Amniotic stem cell (primary cell): ENCODE measurements around the gene OR2T3.
"Not testable (repeated sequence)": the region's sequence is repeated elsewhere in the genome, so short reads cannot be mapped to it uniquely, and the experiment has no call there.

Experiments used
- DNase-seq: peaks from one replicate; lab custom pipeline; 2025; lab: John Stamatoyannopoulos, UW

The OR2T3 gene, protein sequence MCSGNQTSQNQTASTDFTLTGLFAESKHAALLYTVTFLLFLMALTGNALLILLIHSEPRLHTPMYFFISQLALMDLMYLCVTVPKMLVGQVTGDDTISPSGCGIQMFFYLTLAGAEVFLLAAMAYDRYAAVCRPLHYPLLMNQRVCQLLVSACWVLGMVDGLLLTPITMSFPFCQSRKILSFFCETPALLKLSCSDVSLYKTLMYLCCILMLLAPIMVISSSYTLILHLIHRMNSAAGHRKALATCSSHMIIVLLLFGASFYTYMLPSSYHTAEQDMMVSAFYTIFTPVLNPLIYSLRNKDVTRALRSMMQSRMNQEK

DNA sequence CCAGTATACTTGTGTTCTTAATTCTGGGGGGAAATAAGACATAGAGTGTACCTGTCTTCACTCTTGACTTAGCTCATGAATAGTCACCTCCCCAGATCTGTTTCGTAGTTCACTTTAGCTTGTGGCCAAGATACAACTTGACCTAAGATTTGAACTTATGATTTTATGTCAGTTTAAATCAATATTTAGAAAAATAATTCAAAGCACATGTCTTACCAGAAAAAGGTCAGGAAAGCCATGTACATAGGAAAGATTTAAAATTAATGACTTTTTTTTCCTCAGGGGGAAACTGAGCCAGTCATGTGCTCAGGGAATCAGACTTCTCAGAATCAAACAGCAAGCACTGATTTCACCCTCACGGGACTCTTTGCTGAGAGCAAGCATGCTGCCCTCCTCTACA lies at the start of gene OR2T3:
Gene OR2T3 (plus strand): TSS at position 301 of the 400 bp plus-strand sequence. CDS start 0 bp downstream, at position 301.
- DNase-seq: not testable (repeated sequence)

DNA sequence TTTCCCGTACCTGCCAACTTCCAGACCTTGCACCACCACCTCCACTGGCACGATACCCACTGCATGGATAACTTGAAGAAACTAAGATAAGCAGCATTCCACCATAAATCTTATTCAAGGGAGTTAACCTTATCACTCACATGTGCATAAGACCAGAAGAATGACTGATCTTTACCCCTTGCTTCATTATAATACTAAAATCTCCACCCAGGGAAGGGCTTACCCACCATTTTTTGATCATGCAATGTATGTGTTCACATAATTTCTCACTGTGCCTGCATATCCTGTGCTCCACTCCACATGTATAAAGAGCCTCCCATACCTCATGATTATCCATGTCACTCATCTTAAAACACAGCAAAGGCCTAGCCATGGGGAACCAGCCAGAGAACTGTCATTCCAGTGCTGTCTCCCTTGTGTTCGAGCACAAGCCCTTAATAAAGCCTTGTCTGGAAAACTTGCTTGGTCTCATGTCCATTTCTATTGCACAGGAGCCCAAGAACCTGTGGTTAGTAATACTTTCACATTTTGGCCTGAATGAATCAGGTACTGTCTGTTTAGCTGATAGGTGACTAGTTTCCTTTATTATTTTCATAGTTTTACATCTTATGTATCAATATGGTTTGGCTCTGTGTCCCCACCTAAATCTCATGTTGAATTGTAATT lies 45.5 kb upstream of the OR2T3 start:
- DNase-seq: not testable (repeated sequence)

DNA sequence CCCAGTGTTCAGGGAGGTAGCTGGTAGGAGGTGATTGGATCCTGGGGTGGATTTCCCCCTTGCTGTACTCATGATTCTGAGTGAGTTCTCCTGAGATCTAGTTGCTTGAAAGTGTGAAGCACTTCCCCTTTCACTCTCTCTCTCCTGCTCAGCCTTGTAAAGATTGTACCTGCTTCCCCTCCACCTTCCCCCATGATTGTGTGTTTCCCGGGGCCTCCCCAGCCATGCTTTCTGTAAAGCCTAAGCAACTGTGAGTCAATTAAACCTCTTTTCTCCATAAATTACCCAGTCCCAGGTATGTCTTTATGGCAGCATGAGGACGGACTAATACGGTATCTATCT lies 45.0 kb upstream of the OR2T3 start:
- not testable (repeated sequence) for DNase-seq

DNA sequence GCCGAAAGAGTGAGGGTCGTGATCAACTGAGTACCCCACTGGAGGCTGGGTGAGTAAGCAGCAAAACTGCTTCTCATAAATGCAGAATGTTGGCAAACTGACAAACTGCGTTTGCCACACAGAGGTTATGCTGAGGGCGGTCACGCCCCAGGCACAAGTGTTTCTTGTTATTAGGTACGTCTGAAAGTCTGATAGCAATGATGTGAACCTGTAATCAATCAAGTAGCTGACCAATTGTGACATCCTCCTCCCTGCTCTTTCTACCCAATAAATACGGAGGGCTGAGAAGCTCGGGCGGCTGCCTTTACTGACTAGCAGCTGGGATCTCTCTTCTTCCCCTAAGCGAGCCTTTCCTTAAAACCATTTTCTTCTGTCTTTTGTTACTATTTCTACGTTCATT lies 41.5 kb upstream of the OR2T3 start:
- not testable (repeated sequence) for DNase-seq

DNA sequence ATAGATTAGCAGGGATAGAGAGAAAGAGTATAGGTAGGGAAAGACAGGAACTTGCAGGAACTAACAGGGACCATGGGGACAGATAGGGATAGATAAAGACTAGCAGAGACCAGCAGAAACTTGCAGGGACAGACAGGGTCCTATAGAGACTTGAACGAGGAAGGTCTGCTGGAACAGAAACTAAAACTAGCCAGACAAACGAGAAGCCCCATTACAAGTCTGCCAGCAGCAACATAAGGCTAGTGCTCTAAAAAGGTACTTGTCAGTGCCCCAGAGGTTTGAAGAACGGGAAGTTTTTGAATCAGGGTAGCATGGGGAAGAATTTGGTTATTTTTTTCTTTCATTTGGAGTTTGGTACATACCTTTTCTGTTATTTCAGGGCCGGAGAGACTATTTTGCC lies 41.0 kb upstream of the OR2T3 start:
- DNase-seq: not testable (repeated sequence)

DNA sequence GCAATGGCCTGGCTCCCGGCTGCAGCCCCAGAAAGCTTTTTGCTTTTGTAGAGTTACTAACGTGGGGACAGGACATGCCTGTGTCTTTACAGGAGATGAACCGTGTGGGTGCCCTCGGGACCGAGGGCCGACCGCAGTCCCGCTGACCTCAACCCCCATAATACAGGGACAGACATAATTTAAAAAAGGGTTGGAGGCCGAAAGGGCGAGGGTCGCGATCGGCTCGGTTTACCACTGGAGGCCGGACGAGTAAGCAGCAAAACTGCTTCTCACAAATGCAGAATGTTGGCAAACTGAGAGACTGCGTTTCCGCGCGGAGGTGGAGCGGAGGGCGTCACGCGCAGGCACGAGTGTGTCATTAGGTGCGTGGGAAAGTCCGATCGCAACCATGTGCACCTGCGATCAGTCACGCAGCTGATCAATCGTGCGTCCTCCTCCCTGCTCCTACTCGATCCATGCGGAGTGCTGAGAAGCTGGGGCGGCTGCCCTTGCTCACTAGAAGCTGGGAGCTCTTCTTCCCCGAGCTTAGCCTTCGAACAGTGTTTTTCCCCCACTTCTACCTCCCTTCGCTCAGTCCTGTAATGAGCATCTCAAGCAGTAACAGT lies 39.2 kb upstream of the OR2T3 start:
- not testable (repeated sequence) for DNase-seq

DNA sequence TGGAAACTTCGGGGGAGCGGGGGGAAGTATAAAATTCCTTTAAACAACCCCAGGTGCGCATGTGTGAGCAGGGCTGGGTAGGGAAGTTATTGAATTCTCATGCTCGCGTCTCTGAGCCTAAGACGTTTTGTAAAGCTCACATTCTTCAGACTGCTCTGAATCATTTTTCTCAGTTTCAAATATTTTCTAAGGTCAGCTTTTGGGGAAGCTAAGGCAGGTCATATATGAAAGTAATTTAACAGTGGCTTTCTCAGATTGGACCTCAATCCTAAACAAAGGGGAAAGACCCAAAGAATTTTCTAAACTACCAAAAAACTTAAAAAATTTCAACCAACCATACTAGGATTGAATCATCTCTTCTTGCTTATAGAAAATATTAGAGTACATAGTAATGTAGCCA lies 38.2 kb upstream of the OR2T3 start:
- DNase-seq: not testable (repeated sequence)

DNA sequence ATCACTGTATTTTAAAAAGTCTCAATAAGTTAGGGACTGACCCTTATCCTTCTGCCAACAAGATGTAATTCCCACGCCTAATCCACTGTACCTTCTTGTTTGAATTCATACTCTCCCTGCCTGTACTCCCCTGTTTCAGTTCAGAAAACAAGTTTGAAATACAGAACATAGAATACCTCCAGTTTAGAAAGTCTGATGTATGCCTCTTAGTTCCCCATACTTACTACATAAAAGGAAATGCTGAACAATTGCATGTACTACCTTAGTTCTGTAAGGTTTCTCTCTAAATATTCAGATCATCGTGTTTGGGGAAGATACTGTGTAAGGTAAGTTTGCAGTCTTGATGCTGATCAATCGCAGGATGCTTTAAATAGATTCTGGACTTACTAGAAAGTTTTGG lies 36.8 kb upstream of the OR2T3 start:
- not testable (repeated sequence) for DNase-seq

DNA sequence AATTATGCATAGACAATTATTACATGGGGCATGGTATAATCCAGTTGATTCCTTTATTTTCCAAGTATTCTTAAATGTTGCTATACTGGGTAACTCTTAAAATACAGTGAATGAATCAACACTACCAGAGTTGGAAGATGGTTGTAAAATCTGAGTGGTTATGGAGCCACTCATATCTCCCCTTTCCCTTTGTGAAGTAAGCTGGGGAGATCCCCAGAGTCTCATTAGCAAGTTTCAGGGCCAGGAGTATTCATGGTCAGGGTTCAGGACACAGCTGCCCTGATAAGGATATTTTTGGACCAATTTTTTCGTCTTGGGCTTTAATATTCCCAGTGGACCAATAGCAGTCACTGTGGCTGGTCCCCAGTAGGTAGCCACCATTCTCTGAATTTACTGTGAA lies 34.5 kb upstream of the OR2T3 start:
- not testable (repeated sequence) for DNase-seq

DNA sequence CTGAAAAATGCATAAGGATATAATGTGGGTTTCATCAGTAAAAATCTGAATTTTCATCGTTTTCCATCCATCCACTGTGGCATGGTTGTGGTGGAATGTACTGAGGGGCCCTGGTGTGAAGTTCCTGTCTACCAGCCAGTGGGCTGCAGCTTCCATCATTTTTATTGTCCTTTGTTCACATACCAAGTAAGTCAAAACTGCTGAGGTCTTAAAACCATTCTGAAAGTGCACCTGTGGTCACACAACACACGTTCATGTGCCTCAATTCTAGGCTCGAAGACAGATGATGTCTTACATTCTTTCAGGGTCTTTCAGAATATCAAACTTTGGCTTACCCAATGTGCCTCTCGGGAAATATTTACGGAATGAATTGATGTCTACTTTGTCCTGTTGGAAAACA lies 33.9 kb upstream of the OR2T3 start:
- DNase-seq: not testable (repeated sequence)

DNA sequence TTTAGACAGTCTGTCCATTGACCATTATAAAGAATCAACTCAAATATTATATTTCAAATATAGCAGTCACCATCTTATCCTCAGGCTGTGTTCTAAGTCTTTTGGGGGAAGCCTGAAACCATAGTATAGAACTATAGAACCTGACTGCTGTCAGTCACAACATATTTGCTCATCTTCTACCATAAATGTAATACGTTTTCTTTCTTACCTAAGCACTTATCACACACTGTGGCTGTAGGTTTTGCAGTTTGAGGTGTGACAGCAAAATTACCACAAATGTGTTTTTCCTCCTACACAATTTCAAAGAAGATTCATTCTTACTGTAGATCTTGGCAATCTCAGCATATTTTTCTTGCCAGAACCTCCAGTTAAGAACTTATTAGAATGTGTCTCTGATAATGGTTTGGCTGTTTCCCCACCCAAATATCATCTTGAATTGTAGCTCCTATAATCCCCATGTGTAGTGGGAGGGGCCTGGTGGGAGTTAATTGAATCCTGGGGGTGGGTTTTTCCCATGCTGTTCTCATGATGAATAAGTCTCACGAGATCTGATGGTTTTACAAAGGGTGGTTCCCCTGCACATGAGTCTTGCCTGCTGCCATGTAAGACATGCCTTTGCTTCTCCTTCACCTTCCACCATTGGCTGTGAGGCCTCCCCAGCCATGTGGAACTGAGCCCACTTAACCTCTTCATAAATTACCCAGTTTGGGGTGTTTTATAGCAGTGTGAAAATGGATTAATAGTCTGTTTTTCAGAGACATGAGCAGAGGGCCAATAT lies 30.5 kb upstream of the OR2T3 start:
- DNase-seq: not testable (repeated sequence)

DNA sequence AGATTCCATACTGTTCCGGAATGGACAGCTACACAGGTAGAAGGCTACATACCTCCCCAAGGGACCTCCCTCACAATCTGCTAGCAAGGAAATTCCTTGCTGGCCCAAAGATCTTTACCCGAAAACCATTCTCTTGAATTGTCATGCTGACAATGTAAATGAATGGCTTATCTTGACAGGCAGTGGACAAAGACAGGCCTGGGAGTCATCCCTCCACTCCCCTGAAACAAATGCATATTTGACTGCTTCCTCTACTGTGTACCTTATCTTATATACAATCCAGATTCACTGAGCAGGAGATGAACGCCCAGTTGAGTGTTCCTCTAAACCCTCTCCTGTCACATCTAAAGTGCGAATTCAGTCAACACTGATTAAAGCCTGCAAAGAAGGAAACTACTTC lies 28.5 kb upstream of the OR2T3 start:
- not testable (repeated sequence) for DNase-seq

DNA sequence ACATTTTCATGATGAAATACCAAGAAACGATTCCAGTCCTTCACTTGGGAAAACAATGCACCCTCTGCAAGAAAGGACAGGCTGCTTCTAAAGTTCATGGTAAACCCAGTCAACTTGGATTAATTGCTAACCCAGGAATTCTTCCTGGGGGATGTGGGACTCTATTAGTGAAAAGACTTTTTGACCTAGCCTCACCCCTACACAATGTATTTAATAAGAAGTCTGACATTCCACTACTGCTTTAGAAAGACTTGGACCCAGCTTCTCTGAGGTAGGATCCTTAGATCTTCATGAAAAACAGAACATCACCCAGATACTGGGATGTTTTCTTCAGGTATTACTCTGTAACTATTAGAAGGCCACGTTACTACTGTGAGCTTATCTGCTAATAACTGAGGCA lies 27.8 kb upstream of the OR2T3 start, which contains the start of gene OR2T2:
Gene OR2T2 (plus strand): TSS at position 239 of the 400 bp plus-strand sequence. CDS start 7,161 bp downstream, outside the sequence.
- DNase-seq: not testable (repeated sequence)

DNA sequence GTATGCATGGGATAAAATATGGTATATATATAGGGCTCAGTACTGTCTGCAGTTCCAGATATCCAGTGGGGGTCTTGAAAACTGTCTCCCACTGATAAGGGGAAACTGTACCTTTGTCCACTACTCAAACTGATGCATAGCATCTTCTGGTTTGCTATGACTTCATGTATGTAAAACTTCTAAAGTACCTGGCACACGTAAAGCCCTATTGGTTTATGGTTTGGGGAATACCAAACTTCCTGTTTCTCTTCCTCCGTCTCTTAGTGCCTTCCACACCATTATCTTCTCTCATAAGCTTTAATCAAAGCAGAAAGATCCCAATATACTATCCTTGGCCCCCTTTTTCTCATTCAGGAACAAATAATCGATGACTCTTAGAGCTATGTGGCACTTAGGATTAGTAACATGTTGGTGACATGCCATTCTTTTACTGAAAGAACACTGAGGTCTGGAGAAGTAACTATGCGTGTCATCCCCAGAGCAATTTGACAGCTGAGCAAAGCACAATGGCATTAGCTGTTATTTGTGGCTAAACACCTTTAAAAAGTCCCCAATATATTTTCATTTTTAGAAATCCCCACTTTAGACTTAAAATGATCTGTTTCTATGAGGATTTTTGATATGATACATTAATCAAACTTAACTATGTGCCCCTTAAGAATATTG lies 24.6 kb upstream of the OR2T3 start:
- not testable (repeated sequence) for DNase-seq

DNA sequence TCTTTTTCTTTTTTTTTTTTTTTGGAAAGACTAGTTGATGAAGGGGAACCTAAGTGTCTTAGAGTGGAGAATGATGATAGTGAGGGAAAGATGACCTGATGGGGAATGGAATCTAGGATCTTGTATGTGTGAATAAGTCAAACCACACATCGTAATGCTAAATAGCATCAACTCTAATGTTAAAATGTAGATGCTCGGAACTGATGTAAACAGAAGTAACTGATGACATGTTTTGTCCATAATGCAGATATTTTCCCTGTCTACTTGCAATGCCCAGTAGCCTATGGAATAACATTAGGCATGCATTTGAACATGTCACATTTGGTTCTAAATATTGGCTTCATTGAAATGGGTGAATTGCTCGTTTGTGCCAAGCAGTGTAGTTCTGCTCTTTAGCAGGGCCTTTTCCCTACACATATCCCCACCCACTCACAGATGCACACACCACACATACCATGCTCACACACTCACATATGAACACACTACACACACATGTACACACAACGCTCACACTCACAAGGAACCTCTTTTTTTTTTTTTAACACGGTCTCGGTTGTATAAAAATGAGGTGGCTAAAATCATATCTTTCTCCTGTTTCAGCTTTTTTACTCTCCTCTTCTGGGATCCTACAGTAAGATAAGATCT lies 23.2 kb upstream of the OR2T3 start:
- DNase-seq: not testable (repeated sequence)

DNA sequence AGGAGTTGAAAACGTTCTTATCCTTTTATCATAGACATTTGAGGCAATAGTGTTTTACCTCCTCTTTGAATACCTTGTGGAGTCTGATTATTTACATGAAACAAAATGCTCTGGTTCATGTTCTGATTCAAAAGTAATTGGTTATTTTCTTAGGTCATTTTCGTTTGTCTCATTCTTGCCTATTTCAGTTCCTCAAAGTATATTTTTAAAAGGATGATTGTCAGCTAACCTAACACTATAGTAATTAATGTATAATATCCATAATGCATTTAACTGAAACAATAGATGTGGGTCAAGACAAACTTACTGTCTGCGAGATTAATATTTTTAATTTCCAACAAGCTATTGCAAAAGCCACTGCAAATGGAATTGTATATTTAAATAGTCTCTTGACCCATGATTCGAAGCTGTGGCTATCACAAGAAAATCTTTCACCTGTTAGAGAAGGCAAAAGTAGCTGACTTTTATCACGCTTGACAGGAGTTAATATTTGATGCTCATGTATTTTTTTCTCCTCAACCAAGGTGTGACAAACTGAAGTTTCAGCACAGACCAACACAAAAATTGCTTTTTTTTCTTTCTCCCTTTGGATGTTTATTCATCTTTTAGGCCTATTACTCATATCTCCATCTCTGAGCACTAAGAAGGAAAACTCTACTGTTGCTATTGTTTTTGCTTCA lies 22.5 kb upstream of the OR2T3 start:
- DNase-seq: not testable (repeated sequence)

DNA sequence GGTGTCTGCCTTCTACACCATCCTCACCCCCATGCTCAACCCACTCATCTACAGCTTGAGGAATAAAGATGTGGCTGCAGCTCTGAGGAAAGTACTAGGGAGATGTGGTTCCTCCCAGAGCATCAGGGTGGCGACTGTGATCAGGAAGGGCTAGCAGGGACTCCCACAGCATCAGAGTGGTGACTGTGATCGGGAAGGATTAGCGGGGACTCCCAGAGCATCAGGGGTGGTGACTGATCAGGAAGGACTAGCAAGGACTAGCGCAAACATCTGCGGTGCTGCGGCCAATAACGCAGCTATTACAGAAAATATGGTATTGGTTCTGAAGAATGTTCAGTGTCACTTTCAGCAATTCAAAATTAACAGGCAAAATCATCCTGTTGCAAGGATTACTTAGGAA lies 19.5 kb upstream of the OR2T3 start:
- not testable (repeated sequence) for DNase-seq

DNA sequence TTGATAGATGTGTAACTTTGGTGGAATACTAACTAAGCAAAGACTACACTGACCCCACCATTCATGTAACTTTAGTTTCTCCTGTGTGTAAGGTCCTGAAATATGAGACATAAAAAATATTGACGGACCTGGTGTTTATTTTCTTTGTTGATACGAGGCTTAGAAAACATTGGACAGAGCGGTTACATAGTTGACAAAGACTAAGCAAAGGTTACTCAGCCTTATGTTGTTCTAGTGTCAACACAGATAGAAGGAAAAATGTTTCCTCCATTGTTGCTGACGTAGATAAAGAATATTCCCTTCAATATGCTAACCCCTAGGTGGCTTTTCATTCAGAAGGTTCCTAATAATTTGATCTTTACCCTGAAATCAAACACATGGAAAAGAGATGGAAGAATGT lies 18.1 kb upstream of the OR2T3 start:
- not testable (repeated sequence) for DNase-seq

DNA sequence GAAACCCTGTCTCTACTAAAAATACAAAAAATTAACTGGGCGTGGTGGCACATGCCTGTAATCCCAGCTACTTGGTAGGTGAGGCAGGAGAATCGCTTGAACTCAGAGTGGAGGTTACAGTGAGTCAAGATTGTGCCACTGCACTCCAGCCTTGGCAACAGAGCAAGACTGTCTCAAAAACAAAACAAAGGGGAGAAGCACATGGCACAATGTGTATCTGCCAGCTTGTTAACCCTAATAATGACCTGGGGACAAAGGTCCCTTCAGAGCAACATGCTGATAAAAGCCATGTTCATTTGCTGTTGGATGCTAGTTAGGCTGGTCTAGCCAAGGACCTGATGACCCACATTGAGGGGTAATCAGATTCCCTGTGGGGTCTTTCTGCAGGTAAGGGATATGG lies 16.5 kb upstream of the OR2T3 start:
- not testable (repeated sequence) for DNase-seq

DNA sequence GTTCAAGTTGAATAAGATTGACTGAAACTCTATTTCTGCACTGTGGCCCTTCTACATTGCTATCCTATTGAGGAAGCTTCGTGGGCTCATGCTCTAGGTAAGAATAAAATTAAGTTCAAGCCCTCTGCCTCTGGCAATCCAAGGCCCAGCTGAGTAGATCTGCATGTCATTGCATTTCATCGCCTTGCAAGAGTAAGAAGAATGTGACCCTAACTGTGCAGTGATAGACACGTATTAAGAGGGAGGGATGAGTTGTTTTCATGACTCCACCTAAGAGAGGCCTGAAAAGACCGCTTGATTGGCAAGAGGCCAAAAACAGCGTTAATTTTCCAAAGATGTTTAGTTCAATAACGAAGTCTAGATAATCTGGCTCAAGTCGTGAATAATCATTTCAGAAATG lies 14.0 kb upstream of the OR2T3 start:
- not testable (repeated sequence) for DNase-seq

DNA sequence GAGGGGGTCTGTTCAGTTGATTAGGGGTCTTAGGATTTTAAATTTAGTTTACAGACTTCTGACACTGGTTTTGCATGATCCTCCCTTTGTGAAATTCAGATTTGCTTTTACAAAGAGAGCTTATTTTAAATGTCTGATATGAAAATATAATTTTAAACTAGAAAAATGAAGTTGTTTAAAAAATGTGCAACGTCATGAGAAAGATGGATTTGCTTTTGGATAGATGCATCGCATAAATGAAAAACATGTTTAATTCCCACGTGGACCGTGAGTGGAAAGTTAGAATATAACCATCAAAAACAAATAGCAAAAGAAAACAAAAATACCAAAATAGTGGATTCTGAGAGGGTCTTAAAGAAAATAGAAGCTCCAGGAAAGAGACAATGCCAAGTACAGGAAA lies 2.0 kb upstream of the OR2T3 start:
- no peak for DNase-seq
